HG03196 (cell line): Measurements from ENCODE around the gene SSB.
"Not testable (repeated sequence)": the region's sequence is repeated elsewhere in the genome, so short reads cannot be mapped to it uniquely, and the experiment has no call there.

Experiments used
- ATAC-seq: cut with Tn5 transposase; IDR thresholded peaks from one replicate; pipeline ENCODE4 v1.9.1; 2021; ENCODE audit not compliant: unreplicated experiment

Gene SSB

GRCh38 chr2:169781249-169782013 lies 17.2 kb upstream of the SSB start:
- no peak for ATAC-seq

- no peak for ATAC-seq
These were observed 16.2 kb upstream of the SSB start for GRCh38 chr2:169782513-169782912.

GRCh38 chr2:169790581-169790980 lies 8.1 kb upstream of the SSB start:
- no peak for ATAC-seq

- no peak for ATAC-seq
These were observed 3.5 kb upstream of the SSB start for GRCh38 chr2:169795181-169795580.

GRCh38 chr2:169796441-169796840 lies 2.2 kb upstream of the SSB start:
- no peak for ATAC-seq

GRCh38 chr2:169797601-169798000 lies 1.1 kb upstream of the SSB start:
- ATAC-seq, result no peak

- peak; percentile 2 for ATAC-seq
These were observed 314 bp upstream of the SSB start for GRCh38 chr2:169798397-169798717.

GRCh38 chr2:169803480-169803879 lies 4.8 kb downstream of the SSB start:
- no peak for ATAC-seq

- ATAC-seq, result no peak
These were observed 7.9 kb downstream of the SSB start for GRCh38 chr2:169806586-169806985.

GRCh38 chr2:169808221-169808620 lies 9.6 kb downstream of the SSB start:
- no peak for ATAC-seq

GRCh38 chr2:169815849-169816248 lies 17.2 kb downstream of the SSB start:
- ATAC-seq, result no peak

GRCh38 chr2:169816961-169817360 lies 18.3 kb downstream of the SSB start:
- ATAC-seq, result not testable (repeated sequence)

- ATAC-seq, result not testable (repeated sequence)
These were observed 18.7 kb downstream of the SSB start for GRCh38 chr2:169817369-169817768.

GRCh38 chr2:169818241-169818640 lies 19.6 kb downstream of the SSB start:
- ATAC-seq, result no peak

- no peak for ATAC-seq
These were observed 20.4 kb downstream of the SSB start for GRCh38 chr2:169819106-169819505.

- not testable (repeated sequence) for ATAC-seq
These were observed 21.4 kb downstream of the SSB start for GRCh38 chr2:169820101-169820500.

- no peak for ATAC-seq
These were observed 23.4 kb downstream of the SSB start for GRCh38 chr2:169822036-169822435.

- no peak for ATAC-seq
These were observed 24.2 kb downstream of the SSB start for GRCh38 chr2:169822785-169823392.

GRCh38 chr2:169823996-169824372 lies 25.3 kb downstream of the SSB start:
- ATAC-seq, result no peak

GRCh38 chr2:169824373-169825333 lies 26.0 kb downstream of the SSB start, which contains the start of gene METTL5:
TSS of gene METTL5 (minus strand) at chr2:169824905. CDS start at chr2:169824597, 308 bp downstream.
- peak; percentile 57 for ATAC-seq

GRCh38 chr2:169827272-169828140 lies 28.8 kb downstream of the SSB start, which contains the start of gene UBR3:
TSS of gene UBR3 (plus strand) at chr2:169827454. CDS start at chr2:169827508, 54 bp downstream.
- peak; percentile 85 for ATAC-seq
